ENCODE data around the gene MYL12A.

- TF ChIP-seq CTCF (IDR thresholded peaks at IDR 0.05) (no peak), EP300 (IDR thresholded peaks at IDR 0.05) (no peak), POLR2A (IDR thresholded peaks at IDR 0.05) (no peak), POLR2AphosphoS5 (IDR thresholded peaks at IDR 0.05) (no peak)
These were observed 32.6 kb upstream of the MYL12A start for GRCh38 chr18:3214855-3215637.
